ENCODE measurements around the gene NTSR2. TPM values are rescaled to one million over a fixed set of nuclear protein-coding genes. Genes with fewer than 3 reads are reported as not detected.

Gene NTSR2
- total RNA-seq, 2 donors from 2014 or later, result not detected

DNA sequence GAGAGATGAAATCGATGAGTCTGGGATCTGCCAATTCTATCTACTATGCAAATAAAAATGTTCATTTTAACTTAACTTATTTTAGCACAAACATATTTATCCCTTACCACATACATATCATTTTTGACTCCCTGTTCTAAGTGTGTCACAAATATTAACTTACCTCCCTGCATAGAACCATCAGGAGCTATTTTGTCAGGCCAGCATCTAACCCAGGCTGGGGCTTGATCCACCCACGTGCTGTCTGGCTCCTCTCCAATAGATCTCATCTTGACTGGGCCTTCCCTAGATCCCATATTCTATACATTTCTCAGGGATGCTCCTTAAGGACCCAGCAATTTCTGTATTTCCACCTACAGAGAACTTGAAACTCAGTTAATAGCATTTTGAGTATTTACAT lies 20.9 kb downstream of the NTSR2 start:
- Mint-ChIP-seq H3K27me3 (peaks cover 20 to 31% of the 10 kb centered on the region in 2 donors), H3K27ac (no peak overlapping the region), H3K9me3 (no peaks in the 10 kb centered on the region), H3K36me3 (no peaks in the 10 kb centered on the region), H3K4me3 (no peak overlapping the region), H3K4me1 (ENCODE audit: low read depth in 2 of 2) (no peaks in the 10 kb centered on the region)
- ATAC-seq (no peak), DNase-seq (ENCODE audit: low spot score) (no peak)

DNA sequence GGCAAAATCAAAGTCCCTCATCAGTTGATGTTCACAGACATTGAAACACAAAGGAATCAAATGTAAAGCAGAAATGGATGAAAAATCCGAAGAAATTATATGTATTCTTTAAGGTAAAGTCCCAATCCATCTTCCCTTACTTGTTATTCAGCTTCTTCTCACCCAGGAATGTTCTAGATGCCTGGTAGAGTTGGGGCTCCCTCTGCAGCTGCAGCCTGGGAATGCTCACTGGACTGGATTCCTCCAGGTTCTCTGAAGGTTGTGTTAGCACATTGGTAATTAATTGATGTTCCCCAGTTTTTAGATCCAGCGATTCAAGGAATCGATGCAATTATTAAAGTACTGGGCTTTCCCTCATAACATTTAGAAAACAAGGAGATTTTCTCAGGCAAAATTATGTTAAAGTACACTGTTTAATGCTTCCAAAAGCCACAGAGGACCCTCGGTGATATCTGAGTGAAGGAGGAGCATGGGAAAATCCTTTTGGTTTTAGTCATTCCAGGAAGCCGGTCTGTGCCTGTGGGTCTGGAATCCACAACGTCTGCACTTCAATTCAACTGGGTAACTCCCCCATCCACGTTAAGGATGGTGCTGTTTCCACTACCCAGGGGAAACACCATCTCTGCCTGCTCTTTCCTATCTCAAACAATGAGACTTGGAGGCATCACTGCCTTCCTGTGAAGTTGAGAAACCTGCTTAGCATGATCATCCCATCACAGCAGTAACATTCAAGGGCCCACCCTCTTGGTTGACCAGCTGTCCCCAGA lies 22.0 kb downstream of the NTSR2 start:
- Mint-ChIP-seq H3K36me3 (no peaks in the 10 kb centered on the region), H3K27me3 (peaks cover 21 to 31% of the 10 kb centered on the region in 2 donors), H3K4me3 (no peak overlapping the region), H3K4me1 (ENCODE audit: low read depth in 2 of 2) (no peaks in the 10 kb centered on the region), H3K9me3 (no peaks in the 10 kb centered on the region), H3K27ac (no peak overlapping the region)
- DNase-seq (ENCODE audit: low spot score), result no peak
- ATAC-seq, result no peak

DNA sequence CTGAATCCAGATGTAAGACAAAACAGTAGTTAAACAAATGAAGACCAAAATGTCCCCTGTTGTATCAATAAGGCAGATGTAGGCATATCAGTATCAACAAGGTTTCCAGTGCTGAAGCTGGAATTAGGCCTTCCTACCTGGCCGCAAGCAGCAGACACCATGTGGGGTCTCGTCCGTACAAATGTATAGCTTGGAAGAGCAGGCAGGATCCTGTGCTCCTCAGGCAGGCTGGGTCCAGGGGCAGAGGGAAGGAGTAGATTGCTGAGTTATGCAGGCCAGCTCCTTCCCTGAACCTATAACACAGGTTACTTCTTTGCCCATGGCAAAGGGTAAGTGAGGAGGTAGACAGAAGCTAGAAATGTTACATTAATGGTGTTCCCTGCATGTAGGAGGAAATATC lies 23.5 kb downstream of the NTSR2 start:
- Mint-ChIP-seq H3K27ac (no peak overlapping the region), H3K27me3 (peaks cover 21 to 31% of the 10 kb centered on the region in 2 donors), H3K4me3 (no peak overlapping the region), H3K4me1 (ENCODE audit: low read depth in 2 of 2) (no peaks in the 10 kb centered on the region), H3K36me3 (no peaks in the 10 kb centered on the region), H3K9me3 (no peaks in the 10 kb centered on the region)
- ATAC-seq, result no peak
- no peak for DNase-seq (ENCODE audit: low spot score)

DNA sequence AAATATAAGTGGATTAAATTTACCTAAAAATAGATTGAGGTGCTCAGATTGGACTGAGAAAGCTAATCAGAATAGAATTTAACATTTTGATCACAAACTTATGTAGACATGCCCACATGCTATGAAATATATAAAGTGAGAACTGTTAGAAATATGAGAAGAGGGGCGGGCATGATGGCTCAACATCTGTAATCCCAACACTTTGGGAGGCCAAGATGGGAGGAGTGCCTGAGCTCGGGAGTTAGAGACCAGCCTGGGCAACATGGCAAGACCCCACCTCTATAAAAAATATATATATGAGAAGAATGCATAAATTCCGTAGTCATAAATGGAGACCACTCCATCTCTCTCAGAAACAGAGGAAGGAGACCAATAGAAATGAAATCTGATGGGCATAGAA lies 25.7 kb downstream of the NTSR2 start:
- H3K4me3 Mint-ChIP-seq, result no peak overlapping the region
- H3K36me3 Mint-ChIP-seq, result no peaks in the 10 kb centered on the region
- no peaks in the 10 kb centered on the region for H3K4me1 Mint-ChIP-seq (ENCODE audit: low read depth in 2 of 2)
- no peaks in the 10 kb centered on the region for H3K9me3 Mint-ChIP-seq
- DNase-seq (ENCODE audit: low spot score), result no peak
- no peak overlapping the region for H3K27ac Mint-ChIP-seq
- H3K27me3 Mint-ChIP-seq, result peaks cover 12 to 17% of the 10 kb centered on the region in 2 donors
- ATAC-seq, result no peak

DNA sequence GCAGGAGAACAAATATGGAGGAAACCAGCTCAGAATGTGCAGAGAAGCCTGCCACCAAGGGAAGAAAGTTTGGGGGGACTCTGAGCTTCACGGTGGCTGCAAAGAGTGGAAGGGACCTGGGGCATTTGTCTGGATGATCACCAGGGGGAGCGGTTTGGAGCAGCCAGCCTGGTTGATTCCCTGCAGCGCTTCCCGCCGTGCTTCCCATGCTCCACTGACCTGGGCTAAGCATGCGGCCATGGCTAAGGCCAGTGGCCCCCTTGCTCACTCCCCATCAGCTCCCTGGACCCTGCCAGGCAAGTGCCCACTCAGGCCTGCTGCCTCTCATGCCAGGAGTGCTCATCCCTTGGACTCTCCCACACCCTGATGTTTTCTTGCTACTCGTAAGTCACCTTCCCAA lies 27.0 kb downstream of the NTSR2 start:
- Mint-ChIP-seq H3K27me3 (peaks cover 6 to 8% of the 10 kb centered on the region in 2 donors), H3K9me3 (no peaks in the 10 kb centered on the region), H3K36me3 (no peaks in the 10 kb centered on the region), H3K27ac (no peak overlapping the region), H3K4me1 (ENCODE audit: low read depth in 2 of 2) (no peaks in the 10 kb centered on the region), H3K4me3 (no peak overlapping the region)
- DNase-seq (ENCODE audit: low spot score) (no peak), ATAC-seq (peak in 1 of 2 donors; percentile 11)

DNA sequence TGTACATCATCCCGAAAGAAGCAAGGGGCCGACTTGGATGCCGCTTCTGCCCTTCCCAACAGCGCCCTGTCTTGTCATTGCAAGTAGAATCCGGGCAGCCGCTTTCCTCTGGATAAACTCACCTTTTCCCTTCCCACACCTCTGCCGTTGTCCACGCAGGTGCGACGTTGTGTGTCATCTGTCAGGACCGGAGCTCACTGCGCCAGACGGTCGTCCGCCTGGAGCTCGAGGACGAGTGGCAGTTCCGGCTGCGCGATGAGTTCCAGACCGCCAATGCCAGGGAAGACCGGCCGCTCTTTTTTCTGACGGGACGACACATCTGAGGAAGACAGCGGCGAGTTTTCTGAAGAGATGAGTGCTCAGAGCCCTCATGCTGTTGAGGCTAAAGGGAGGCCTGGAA lies 29.9 kb downstream of the NTSR2 start:
- Mint-ChIP-seq H3K9me3 (no peaks in the 10 kb centered on the region), H3K27ac (no peak overlapping the region), H3K4me1 (ENCODE audit: low read depth in 2 of 2) (no peaks in the 10 kb centered on the region), H3K4me3 (no peak overlapping the region), H3K27me3 (peaks cover 0 to 4% of the 10 kb centered on the region in 2 donors), H3K36me3 (no peaks in the 10 kb centered on the region)
- DNase-seq (ENCODE audit: low spot score) (no peak), ATAC-seq (no peak)

DNA sequence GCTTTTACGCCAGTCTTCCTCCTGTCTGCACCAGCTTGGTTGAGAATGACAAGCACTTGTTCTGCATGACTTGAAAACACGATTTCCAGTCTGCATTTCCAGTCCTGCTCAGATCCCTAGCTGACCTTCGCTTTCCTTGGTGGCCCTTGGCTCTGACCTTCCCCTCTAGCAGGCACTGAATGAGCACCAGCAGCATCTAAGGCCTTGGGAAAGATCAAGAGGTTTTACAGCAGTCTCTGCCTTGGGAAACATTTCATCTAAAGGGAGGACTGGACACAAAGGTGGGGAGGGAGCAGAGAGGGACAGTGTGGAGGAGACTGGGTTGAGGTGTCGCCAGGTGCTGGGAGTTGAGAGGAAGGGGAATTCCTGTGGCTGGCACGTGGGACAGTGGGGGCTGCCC lies 30.5 kb downstream of the NTSR2 start:
- no peak overlapping the region for H3K27ac Mint-ChIP-seq
- H3K9me3 Mint-ChIP-seq, result no peaks in the 10 kb centered on the region
- peaks cover 0 to 4% of the 10 kb centered on the region in 2 donors for H3K27me3 Mint-ChIP-seq
- no peaks in the 10 kb centered on the region for H3K36me3 Mint-ChIP-seq
- DNase-seq (ENCODE audit: low spot score), result no peak
- no peaks in the 10 kb centered on the region for H3K4me1 Mint-ChIP-seq (ENCODE audit: low read depth in 2 of 2)
- H3K4me3 Mint-ChIP-seq, result no peak overlapping the region
- no peak for ATAC-seq

DNA sequence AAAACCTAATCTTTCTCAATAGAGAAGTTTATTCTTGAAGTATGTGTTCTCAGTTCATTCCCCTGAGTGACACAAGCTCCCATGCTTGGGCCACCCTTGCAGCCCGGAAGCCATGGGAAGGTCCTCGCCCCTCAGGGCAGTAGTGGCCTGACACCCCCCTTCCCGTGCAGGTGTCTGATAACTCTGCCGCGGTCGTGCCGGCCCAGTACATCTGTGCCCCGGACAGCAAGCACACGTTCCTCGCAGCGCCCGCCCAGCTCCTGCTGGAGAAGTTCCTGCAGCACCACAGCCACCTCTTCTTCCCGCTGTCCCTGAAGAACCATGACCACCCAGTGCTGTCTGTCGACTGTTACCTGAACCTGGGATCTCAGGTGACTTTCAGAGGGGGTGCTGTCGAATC lies 32.4 kb downstream of the NTSR2 start:
- Mint-ChIP-seq H3K4me3 (no peak overlapping the region), H3K27ac (no peak overlapping the region)
- peak; percentile 45 for DNase-seq (ENCODE audit: low spot score)

DNA sequence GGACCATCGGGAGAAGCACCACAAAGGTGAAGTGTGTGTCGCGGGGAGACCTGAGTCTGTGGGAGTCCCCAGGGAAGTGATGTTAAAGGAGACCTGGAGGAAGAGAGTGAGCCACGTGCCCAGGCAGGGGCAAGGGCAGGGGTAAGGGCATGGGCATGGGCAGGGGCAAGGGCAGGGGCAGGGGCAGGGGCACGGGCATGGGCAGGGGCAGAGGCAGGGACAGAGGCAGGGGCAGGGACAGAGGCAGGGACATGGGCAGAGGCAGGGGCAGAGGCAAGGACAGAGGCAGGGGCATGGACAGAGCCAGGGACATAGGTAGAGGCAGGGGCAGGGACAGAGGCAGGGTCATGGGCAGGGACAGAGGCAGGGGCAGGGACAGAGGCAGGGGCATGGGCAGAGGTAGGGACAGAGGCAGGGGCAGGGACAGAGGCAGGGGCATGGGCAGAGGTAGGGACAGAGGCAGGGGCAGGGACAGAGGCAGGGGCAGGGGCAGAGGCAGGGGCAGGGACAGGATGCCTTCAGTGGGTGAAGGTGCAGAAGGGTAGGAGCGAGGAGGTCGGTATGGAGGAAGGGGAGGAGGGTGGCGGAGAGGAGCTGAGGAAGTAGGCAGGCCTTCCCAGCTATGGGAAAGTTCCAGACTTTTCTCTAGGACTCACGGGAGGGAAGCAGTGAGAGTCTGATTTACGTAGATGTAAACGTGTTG lies 33.3 kb downstream of the NTSR2 start:
- H3K4me1 Mint-ChIP-seq (ENCODE audit: low read depth in 2 of 2), result no peaks in the 10 kb centered on the region

More for the DNA sequence above, 32.4 kb downstream of the NTSR2 start:
- no peaks in the 10 kb centered on the region for H3K27me3 Mint-ChIP-seq
- H3K4me1 Mint-ChIP-seq (ENCODE audit: low read depth in 2 of 2), result no peaks in the 10 kb centered on the region
- ATAC-seq, result no peak
- H3K36me3 Mint-ChIP-seq, result no peaks in the 10 kb centered on the region
- no peaks in the 10 kb centered on the region for H3K9me3 Mint-ChIP-seq

DNA sequence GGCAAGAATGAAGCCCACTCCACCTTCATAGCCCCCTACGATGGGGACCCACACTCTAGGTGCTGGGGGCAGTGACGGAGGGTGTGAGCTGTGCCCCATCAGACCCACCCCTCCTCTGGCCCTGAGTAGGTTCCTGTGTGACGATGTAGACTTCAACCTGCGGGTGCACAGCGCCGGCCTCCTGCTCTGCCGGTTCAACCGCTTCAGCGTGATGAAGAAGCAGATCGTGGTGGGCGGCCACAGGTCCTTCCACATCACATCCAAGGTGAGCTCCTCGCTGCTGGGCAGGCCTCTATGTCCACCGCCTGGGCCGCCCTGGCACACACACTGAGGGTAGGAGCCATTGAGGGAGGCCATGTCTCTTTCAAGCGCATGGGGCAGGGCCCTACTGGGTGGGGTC lies 34.9 kb downstream of the NTSR2 start:
- no peaks in the 10 kb centered on the region for H3K9me3 Mint-ChIP-seq
- H3K4me1 Mint-ChIP-seq (ENCODE audit: low read depth in 2 of 2), result no peaks in the 10 kb centered on the region
- DNase-seq (ENCODE audit: low spot score) (no peak), ATAC-seq (peak in 1 of 2 donors; percentile 49)
- no peaks in the 10 kb centered on the region for H3K36me3 Mint-ChIP-seq
- no peak overlapping the region for H3K27ac Mint-ChIP-seq
- no peaks in the 10 kb centered on the region for H3K27me3 Mint-ChIP-seq
- H3K4me3 Mint-ChIP-seq, result no peak overlapping the region

More for the DNA sequence above, 33.3 kb downstream of the NTSR2 start:
- no peaks in the 10 kb centered on the region for H3K27me3 Mint-ChIP-seq
- no peaks in the 10 kb centered on the region for H3K9me3 Mint-ChIP-seq
- H3K4me3 Mint-ChIP-seq, result no peak overlapping the region
- ATAC-seq, result no peak
- DNase-seq (ENCODE audit: low spot score), result peak; percentile 41
- H3K36me3 Mint-ChIP-seq, result no peaks in the 10 kb centered on the region
- H3K27ac Mint-ChIP-seq, result no peak overlapping the region

DNA sequence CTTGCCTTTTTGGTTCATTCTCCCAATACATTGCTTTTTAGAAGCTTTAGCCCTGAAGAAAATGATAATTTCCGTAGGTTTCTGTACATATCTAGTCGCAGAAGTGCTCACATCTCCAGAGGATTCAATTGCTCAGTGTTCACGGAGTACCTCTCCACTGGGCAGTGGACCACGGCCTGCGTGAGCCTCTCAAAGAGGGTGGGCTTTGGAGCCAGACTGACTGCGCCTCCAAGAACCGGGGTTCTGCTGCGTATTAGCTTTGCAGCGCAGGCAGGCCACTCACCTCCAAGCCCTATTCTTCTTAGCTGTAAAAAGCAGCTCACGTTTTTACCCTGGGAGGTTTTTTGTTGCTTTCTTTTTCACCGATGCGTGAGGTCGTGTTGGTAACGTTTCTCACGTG lies 35.4 kb downstream of the NTSR2 start:
- H3K27ac Mint-ChIP-seq, result no peak overlapping the region
- no peaks in the 10 kb centered on the region for H3K27me3 Mint-ChIP-seq
- H3K4me3 Mint-ChIP-seq, result no peak overlapping the region
- H3K4me1 Mint-ChIP-seq (ENCODE audit: low read depth in 2 of 2), result no peaks in the 10 kb centered on the region
- ATAC-seq (no peak), DNase-seq (ENCODE audit: low spot score) (no peak)
- no peaks in the 10 kb centered on the region for H3K9me3 Mint-ChIP-seq
- H3K36me3 Mint-ChIP-seq, result no peaks in the 10 kb centered on the region

DNA sequence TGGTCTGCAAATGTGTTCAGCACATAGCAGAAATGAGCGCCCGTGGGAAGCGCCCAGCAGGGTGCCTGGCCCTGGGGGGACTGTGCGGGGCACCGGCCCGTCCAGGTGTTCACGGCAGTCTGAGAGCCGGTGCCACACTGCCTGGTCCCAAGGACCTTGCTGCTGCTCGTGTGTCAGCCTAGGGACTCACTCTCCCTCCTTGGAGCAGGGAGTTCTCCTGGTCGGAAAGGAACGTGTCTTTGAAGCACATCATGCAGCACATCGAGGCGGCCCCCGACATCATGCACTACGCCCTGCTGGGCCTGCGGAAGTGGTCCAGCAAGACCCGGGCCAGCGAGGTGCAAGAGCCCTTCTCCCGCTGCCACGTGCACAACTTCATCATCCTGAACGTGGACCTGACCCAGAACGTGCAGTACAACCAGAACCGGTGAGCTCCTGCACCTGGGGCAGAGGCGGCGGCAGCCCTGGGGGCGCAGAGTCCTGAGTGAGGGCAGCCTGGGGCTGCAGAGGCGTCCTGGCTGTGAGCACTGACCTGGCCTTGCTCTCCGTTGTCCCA lies 36.0 kb downstream of the NTSR2 start:
- H3K9me3 Mint-ChIP-seq, result no peaks in the 10 kb centered on the region
- H3K27me3 Mint-ChIP-seq, result no peaks in the 10 kb centered on the region
- H3K4me1 Mint-ChIP-seq (ENCODE audit: low read depth in 2 of 2), result no peaks in the 10 kb centered on the region
- DNase-seq (ENCODE audit: low spot score), result no peak
- H3K4me3 Mint-ChIP-seq, result no peak overlapping the region
- no peaks in the 10 kb centered on the region for H3K36me3 Mint-ChIP-seq
- no peak overlapping the region for H3K27ac Mint-ChIP-seq
- no peak for ATAC-seq

DNA sequence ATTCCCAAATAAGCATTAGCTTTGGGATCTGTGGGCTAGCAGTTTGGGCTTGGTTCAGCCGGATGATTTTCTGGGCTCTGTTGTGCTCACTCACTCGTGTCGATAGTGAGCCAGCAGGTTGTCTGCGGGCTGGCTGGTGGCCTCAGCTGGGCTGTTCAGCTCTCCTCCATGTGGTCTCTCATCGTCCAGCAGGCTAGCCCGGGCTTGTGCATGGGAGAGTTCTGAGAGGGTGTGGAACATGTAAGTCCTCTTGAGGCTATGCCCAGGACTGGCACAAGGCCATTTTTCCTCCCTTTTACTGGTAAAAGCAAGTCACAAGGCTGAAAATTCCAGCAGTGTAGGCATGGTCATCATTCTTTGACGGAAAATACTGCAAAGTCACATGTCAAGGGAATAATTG lies 38.5 kb downstream of the NTSR2 start:
- Mint-ChIP-seq H3K9me3 (no peaks in the 10 kb centered on the region), H3K27ac (no peak overlapping the region), H3K36me3 (no peaks in the 10 kb centered on the region), H3K27me3 (no peaks in the 10 kb centered on the region), H3K4me1 (ENCODE audit: low read depth in 2 of 2) (no peaks in the 10 kb centered on the region), H3K4me3 (no peak overlapping the region)
- no peak for ATAC-seq
- DNase-seq (ENCODE audit: low spot score), result no peak

DNA sequence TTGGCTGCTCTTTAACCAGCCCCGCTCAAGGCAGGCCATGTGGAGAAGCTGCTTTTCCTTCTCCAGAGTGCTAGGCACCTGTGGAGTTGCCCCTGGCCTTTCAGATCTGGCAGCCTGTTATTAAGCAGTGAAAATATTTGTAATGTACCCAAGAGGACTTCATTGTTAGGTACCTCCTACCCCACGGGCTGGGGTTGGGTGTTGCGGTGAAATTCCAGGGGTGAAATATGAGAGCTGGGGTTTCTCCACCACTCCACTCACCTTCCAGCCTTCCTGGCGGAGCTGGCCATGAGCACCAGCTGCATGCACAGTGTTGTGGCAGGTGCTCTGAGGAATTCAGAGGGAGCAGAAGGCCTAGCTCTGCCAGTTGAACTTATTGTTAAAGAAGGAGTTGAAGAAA lies 39.1 kb downstream of the NTSR2 start:
- Mint-ChIP-seq H3K4me3 (no peak overlapping the region), H3K4me1 (ENCODE audit: low read depth in 2 of 2) (no peaks in the 10 kb centered on the region), H3K36me3 (no peaks in the 10 kb centered on the region), H3K27me3 (no peaks in the 10 kb centered on the region), H3K9me3 (no peaks in the 10 kb centered on the region), H3K27ac (no peak overlapping the region)
- no peak for ATAC-seq
- no peak for DNase-seq (ENCODE audit: low spot score)

All from natural killer cell treated with Interleukin-12 subunit alpha and Interleukin-12 subunit beta and Interleukin-15 and Interleukin-18, amount 100 ng/mL, for 72 hours (primary cell).